Fibroblast of pulmonary artery (primary cell): Measurements from ENCODE around the gene TENT5D.
A peak's percentile ranks its signal among the peaks of the same experiment; 100 is the strongest.
"Not testable (repeated sequence)": the region's sequence is repeated elsewhere in the genome, so short reads cannot be mapped to it uniquely, and the experiment has no call there.

Source experiments
- DNase-seq: peaks from one replicate; pipeline ENCODE4 v3.0.0-alpha.2; 2010; ENCODE audit warnings: low read depth
- H3K4me3 ChIP-seq: replicated peaks from 2 replicates; pipeline ENCODE4 v1.5.1; 2011; ENCODE audit warnings: low read depth, mild to moderate bottlenecking, control low read depth, low read length, moderate library complexity
- TF ChIP-seq, protein P1 (sequence below): IDR thresholded peaks from 2 replicates; pipeline ENCODE4 v1.5.1; 2011; ENCODE audit warnings: mild to moderate bottlenecking, control low read depth, low read length, inconsistent platforms; ENCODE audit errors: missing control alignments

The TENT5D gene

DNA sequence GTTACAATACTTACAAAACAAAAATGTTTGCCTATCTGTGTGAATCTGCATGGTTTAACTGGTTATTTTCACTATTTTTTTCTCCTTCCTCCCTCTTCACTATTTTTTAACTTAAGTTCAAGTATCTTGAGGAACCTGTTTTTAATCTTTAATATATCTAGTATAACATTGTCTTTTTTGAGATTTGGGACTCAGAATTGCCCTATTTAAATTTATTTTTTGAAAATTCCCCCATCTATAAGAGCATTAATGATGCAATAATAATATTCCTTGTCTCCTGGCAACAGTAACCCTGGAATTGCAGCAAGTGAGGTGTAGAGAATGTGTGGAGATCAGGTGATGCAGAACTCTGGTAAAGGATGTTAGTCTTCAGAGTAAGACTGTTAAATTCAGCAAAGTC, at the start of gene TENT5D:
Gene TENT5D, plus strand, starts transcription at position 301 of the 400 bp plus-strand sequence. CDS start 22,093 bp downstream, outside the sequence.
- TF ChIP-seq, protein P1, sequence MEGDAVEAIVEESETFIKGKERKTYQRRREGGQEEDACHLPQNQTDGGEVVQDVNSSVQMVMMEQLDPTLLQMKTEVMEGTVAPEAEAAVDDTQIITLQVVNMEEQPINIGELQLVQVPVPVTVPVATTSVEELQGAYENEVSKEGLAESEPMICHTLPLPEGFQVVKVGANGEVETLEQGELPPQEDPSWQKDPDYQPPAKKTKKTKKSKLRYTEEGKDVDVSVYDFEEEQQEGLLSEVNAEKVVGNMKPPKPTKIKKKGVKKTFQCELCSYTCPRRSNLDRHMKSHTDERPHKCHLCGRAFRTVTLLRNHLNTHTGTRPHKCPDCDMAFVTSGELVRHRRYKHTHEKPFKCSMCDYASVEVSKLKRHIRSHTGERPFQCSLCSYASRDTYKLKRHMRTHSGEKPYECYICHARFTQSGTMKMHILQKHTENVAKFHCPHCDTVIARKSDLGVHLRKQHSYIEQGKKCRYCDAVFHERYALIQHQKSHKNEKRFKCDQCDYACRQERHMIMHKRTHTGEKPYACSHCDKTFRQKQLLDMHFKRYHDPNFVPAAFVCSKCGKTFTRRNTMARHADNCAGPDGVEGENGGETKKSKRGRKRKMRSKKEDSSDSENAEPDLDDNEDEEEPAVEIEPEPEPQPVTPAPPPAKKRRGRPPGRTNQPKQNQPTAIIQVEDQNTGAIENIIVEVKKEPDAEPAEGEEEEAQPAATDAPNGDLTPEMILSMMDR: no peak
- DNase-seq: no peak
- H3K4me3 ChIP-seq: no peak within 1 kb of the TSS

DNA sequence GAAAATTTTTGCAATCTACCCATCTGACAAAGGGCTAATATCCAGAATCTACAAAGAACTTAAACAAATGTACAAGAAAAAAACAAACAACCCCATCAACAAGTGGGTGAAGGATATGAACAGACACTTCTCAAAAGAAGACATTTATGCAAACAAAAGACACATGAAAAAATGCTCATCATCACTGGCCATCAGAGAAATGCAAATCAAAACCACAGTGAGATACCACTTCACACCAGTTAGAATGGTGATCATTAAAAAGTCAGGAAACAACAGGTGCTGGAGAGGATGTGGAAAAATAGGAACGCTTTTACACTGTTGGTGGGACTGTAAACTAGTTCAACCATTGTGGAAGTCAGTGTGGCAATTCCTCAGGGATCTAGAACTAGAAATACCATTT, 34.6 kb upstream of the TENT5D start:
- H3K4me3 ChIP-seq, DNase-seq: not testable (repeated sequence)

GRCh38 chrX:80388206-80388605, 32.0 kb upstream of the TENT5D start:
- DNase-seq: no peak
- no peak overlapping the region for H3K4me3 ChIP-seq
- TF ChIP-seq, protein P1: no peak

DNA sequence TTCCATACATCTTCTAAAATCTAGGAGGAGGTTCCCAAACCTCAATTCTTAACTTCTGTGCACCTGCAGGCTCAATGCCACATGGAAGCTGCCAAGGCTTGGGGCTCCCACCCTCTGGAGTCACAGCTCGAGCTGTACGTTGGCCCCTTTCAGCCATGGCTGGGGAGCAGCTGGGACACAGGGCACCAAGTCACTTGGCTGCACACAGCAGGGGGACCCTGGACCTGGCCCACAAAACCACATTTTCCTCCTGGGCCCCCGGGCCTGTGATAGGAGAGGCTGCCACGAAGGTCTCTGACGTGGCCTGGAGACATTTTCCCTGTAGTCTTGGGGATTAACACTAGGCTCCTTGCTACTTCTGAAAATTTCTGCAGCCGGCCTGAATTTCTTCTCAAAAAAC, 8.2 kb upstream of the TENT5D start:
- TF ChIP-seq, protein P1: no peak
- H3K4me3 ChIP-seq: no peak overlapping the region
- DNase-seq: no peak

DNA sequence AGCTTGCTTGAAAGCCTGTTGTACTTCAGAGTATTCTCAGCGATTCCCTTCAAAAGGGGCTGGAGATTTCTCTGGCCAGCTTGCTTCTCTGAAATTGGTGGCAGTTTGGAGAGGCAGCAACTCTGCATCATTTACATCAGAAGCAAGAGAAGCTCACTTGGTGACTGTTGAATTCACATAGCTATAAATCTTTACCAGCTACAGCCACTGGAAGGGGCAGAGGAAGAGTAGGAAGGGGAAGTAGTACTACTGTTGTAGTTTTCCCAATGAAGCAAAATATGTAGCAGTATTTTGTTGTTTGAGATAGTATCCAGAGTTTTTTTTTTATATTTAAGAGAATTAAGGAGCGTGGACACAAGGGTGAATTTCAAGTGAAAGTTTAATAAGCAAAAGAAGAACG, 2.8 kb downstream of the TENT5D start:
- TF ChIP-seq, protein P1: no peak
- no peak overlapping the region for H3K4me3 ChIP-seq
- no peak for DNase-seq

GRCh38 chrX:80423744-80424143, 3.5 kb downstream of the TENT5D start:
- H3K4me3 ChIP-seq: no peak overlapping the region
- DNase-seq: no peak
- TF ChIP-seq, protein P1: no peak

GRCh38 chrX:80430826-80431504, 10.7 kb downstream of the TENT5D start:
- TF ChIP-seq, protein P1: no peak
- peak; percentile 2 for DNase-seq
- no peak overlapping the region for H3K4me3 ChIP-seq
